ENCODE data around the gene SBNO1.

Gene SBNO1

GRCh38 chr12:123269896-123270213 lies 94.8 kb downstream of the SBNO1 start:
- H3K4me3 ChIP-seq (ENCODE audit: low read depth, low read length), result peak overlapping the region; percentile 80
- in situ Hi-C loops (cut with HindIII; ENCODE audit: low sequenced_read_pairs), result no loop called here
- no peak for TF ChIP-seq CTCF (IDR thresholded peaks at IDR 0.05; ENCODE audit: low read depth, low read length)

GRCh38 chr12:123269395-123269892 lies 95.2 kb downstream of the SBNO1 start:
- TF ChIP-seq CTCF (IDR thresholded peaks at IDR 0.05; ENCODE audit: low read depth, low read length), result no peak
- H3K4me3 ChIP-seq (ENCODE audit: low read depth, low read length), result peak overlapping the region; percentile 80
- in situ Hi-C loops (cut with HindIII; ENCODE audit: low sequenced_read_pairs), result no loop called here
- DNase-seq (ENCODE audit: low read depth, low spot score), result peak; percentile 79

More at GRCh38 chr12:123269896-123270213, 94.8 kb downstream of the SBNO1 start:
- DNase-seq (ENCODE audit: low read depth, low spot score), result no peak

- peak overlapping the region; percentile 80 for H3K4me3 ChIP-seq (ENCODE audit: low read depth, low read length)
- TF ChIP-seq CTCF (IDR thresholded peaks at IDR 0.05; ENCODE audit: low read depth, low read length), result no peak
- in situ Hi-C loops (cut with HindIII; ENCODE audit: low sequenced_read_pairs), result no loop called here
- no peak for DNase-seq (ENCODE audit: low read depth, low spot score)
Observed at GRCh38 chr12:123268850-123269249, 95.8 kb downstream of the SBNO1 start.

- no peak for TF ChIP-seq CTCF (IDR thresholded peaks at IDR 0.05; ENCODE audit: low read depth, low read length)
- in situ Hi-C loops (cut with HindIII; ENCODE audit: low sequenced_read_pairs), result no loop called here
- DNase-seq (ENCODE audit: low read depth, low spot score), result peak; percentile 25
- H3K4me3 ChIP-seq (ENCODE audit: low read depth, low read length), result no peak overlapping the region
Observed at GRCh38 chr12:123267991-123268843, 96.4 kb downstream of the SBNO1 start.

- no peak for TF ChIP-seq CTCF (IDR thresholded peaks at IDR 0.05; ENCODE audit: low read depth, low read length)
- in situ Hi-C loops (cut with HindIII; ENCODE audit: low sequenced_read_pairs), result no loop called here
- DNase-seq (ENCODE audit: low read depth, low spot score), result no peak
- H3K4me3 ChIP-seq (ENCODE audit: low read depth, low read length), result no peak overlapping the region
Observed at GRCh38 chr12:123267335-123267920, 97.2 kb downstream of the SBNO1 start.

- in situ Hi-C loops (cut with HindIII; ENCODE audit: low sequenced_read_pairs), result no loop called here
- TF ChIP-seq CTCF (IDR thresholded peaks at IDR 0.05; ENCODE audit: low read depth, low read length), result no peak
- DNase-seq (ENCODE audit: low read depth, low spot score), result no peak
- no peak overlapping the region for H3K4me3 ChIP-seq (ENCODE audit: low read depth, low read length)
Observed at GRCh38 chr12:123266679-123267277, 97.9 kb downstream of the SBNO1 start.
